GM12878 (cell line): ENCODE data around the gene ATP6V1C2. TPM values are rescaled to one million over a fixed set of nuclear protein-coding genes. Genes with fewer than 3 reads are reported as not detected.

Experiments
- ATAC-seq: fragments of 200-7000 bp; cut with Tn5 transposase; 3 replicates; pipeline ENCODE4 v1.9.1; 2020; ENCODE audit warnings: mild to moderate bottlenecking, moderate library complexity
- BruUV-seq: library from RNA; stranded (reverse); fragments of 400-500 nt; replicated peaks from 2 replicates; lab custom pipeline; 2021; lab: Mats Ljungman, UMichigan
- CTCF ChIA-PET: fragments of 300-600 bp; sonication (Branson Sonifier 250); formaldehyde crosslinking; extraction: SDS; loops from one replicate; lab custom pipeline; 2021; ENCODE audit warnings: inconsistent platforms; lab: Yijun Ruan, JAX
- POLR2A ChIA-PET: fragments of 350-600 bp; formaldehyde crosslinking; extraction: SDS; loops from one replicate; lab custom pipeline; 2021; ENCODE audit warnings: inconsistent platforms; lab: Charles Lee
- RAD21 ChIA-PET: fragments of 300-600 bp; sonication (Branson Sonifier 250); formaldehyde crosslinking; loops from one replicate; lab custom pipeline; 2023; ENCODE audit warnings: antibody characterized with exemption; ENCODE audit not compliant: unreplicated experiment; lab: Charles Lee
- SMC1A ChIA-PET: fragments of 300-600 bp; sonication (Branson Sonifier 250); formaldehyde crosslinking; loops from one replicate; lab custom pipeline; 2023; ENCODE audit not compliant: unreplicated experiment, uncharacterized antibody; lab: Charles Lee
- DNase-seq: peaks from one replicate; pipeline ENCODE4 v3.0.0-alpha.2; 2011; ENCODE audit warnings: low read depth, low spot score
- FAIRE-seq: peaks from 3 replicates; lab custom pipeline; 2011; peaks lifted over from hg19 to GRCh38; lab: Jason Lieb, UNC
- H2AFZ ChIP-seq: 2 replicates; pipeline ENCODE4 v1.6.0; 2011; ENCODE audit warnings: low read depth, low read length, control low read depth; ENCODE audit not compliant: control insufficient read depth
- H3K27ac ChIP-seq: 2 replicates; pipeline ENCODE4 v1.5.1; 2011; ENCODE audit warnings: control low read depth; ENCODE audit not compliant: control insufficient read depth, insufficient read depth
- H3K27me3 ChIP-seq, 2 experiments: replicated peaks in 1 of 2; 2 replicates each; pipeline versions ENCODE4 v1.6.0 to v1.6.1; 2011; ENCODE audit warnings: low read length in 1 of 2; ENCODE audit not compliant: control insufficient read depth in 2 of 2, insufficient read depth in 2 of 2
- H3K36me3 ChIP-seq, 2 experiments: 2 replicates each; pipeline ENCODE4 v1.5.1; 2011; ENCODE audit warnings: low read length in 1 of 2; ENCODE audit not compliant: control insufficient read depth in 2 of 2, insufficient read depth in 2 of 2
- H3K4me1 ChIP-seq: 2 replicates; pipeline ENCODE4 v1.6.1; 2011; ENCODE audit warnings: mild to moderate bottlenecking, low read length, moderate library complexity, mixed read lengths; ENCODE audit not compliant: control insufficient read depth, insufficient read depth
- H3K4me2 ChIP-seq: 2 replicates; pipeline ENCODE4 v1.6.0; 2011; ENCODE audit warnings: control low read depth; ENCODE audit not compliant: control insufficient read depth, insufficient read depth
- H3K4me3 ChIP-seq: fragments of 200-600 bp; sonication (generic); 2 replicates; pipeline ENCODE4 v1.5.1; 2016
- H3K79me2 ChIP-seq: 2 replicates; pipeline ENCODE4 v1.6.0; 2011; ENCODE audit warnings: low read length; ENCODE audit not compliant: control insufficient read depth, insufficient read depth
- H3K9ac ChIP-seq: 2 replicates; pipeline ENCODE4 v1.8.0; 2011; ENCODE audit warnings: low read length, control low read depth, mixed read lengths; ENCODE audit not compliant: control insufficient read depth, insufficient read depth
- H3K9me3 ChIP-seq: replicated peaks from 3 replicates; pipeline ENCODE4 v1.5.1; 2011; ENCODE audit warnings: mild to moderate bottlenecking, low read length; ENCODE audit not compliant: control insufficient read depth, insufficient read depth
- H4K20me1 ChIP-seq: 2 replicates; pipeline ENCODE4 v1.6.0; 2011; ENCODE audit not compliant: control insufficient read depth, insufficient read depth
- E2F4 ChIP-seq: IDR thresholded peaks from 2 replicates; pipeline ENCODE4 v1.6.1; 2012; ENCODE audit warnings: low read depth, low read length, improper control_type of control experiment
- FOS ChIP-seq: IDR thresholded peaks from 3 replicates; pipeline ENCODE4 v1.6.1; 2011; ENCODE audit warnings: borderline replicate concordance; ENCODE audit not compliant: insufficient read length; ENCODE audit errors: extremely low read depth
- HDAC2 ChIP-seq: fragments of 200-600 bp; sonication (generic); IDR thresholded peaks from 2 replicates; pipeline ENCODE4 v1.6.1; 2017
- HDAC6 ChIP-seq: fragments of 200-600 bp; sonication (generic); IDR thresholded peaks from one replicate; pipeline ENCODE4 v1.8.0; 2017; ENCODE audit warnings: antibody characterized with exemption; ENCODE audit not compliant: unreplicated experiment
- IRF3 ChIP-seq: fragments of 450-650 bp; IDR thresholded peaks from 2 replicates; pipeline ENCODE4 v1.6.1; 2014; ENCODE audit warnings: mild to moderate bottlenecking
- KDM1A ChIP-seq: fragments of 200-600 bp; sonication (generic); IDR thresholded peaks from 2 replicates; pipeline ENCODE4 v1.6.1; 2016; ENCODE audit warnings: borderline replicate concordance
- PML ChIP-seq: IDR thresholded peaks from 2 replicates; pipeline ENCODE4 v1.6.1; 2012; ENCODE audit warnings: low read length, inconsistent platforms
- POLR2AphosphoS5 ChIP-seq: IDR thresholded peaks from 2 replicates; pipeline ENCODE4 v1.6.1; 2011; ENCODE audit warnings: mild to moderate bottlenecking, low read length, inconsistent platforms
- PRDM15 ChIP-seq: fragments of 450-650 bp; formaldehyde crosslinking; IDR thresholded peaks from 2 replicates; pipeline ENCODE4 v1.4.0; 2020; ENCODE audit warnings: mild to moderate bottlenecking, moderate library complexity
- SKIL ChIP-seq: fragments of 450-650 bp; IDR thresholded peaks from 2 replicates; pipeline ENCODE4 v1.6.1; 2017; ENCODE audit warnings: mild to moderate bottlenecking, low read depth, inconsistent platforms; ENCODE audit not compliant: poor library complexity, severe bottlenecking
- TARDBP ChIP-seq: IDR thresholded peaks from 2 replicates; pipeline ENCODE4 v1.6.1; 2016; ENCODE audit warnings: borderline replicate concordance
- USF2 ChIP-seq: IDR thresholded peaks from 2 replicates; pipeline ENCODE4 v1.6.1; 2011; ENCODE audit warnings: low read depth, low read length, improper control_type of control experiment, borderline replicate concordance
- YBX1 ChIP-seq: fragments of 450-650 bp; IDR thresholded peaks from 2 replicates; pipeline ENCODE4 v1.6.1; 2016; ENCODE audit warnings: antibody characterized with exemption
- ZBTB33 ChIP-seq: fragments of 450-650 bp; IDR thresholded peaks from 2 replicates; pipeline ENCODE4 v1.6.1; 2017; ENCODE audit warnings: mild to moderate bottlenecking
- WGBS: methylation state at CpG from one replicate; pipeline ENCODE4 v1.1.6; 2016; ENCODE audit warnings: low lambda C conversion rate; ENCODE audit not compliant: insufficient replicate concordance, insufficient coverage; ENCODE audit errors: missing lambda C conversion rate; 5-methylcytosine and 5-hydroxymethylcytosine counted together
- in situ Hi-C: fragments of 300-500 bp; cut with MboI; formaldehyde crosslinking; loops from 9 replicates; pipeline ENCODE4 v1.14.3; 2018; ENCODE audit warnings: mixed read lengths
- intact Hi-C: fragments of 100-400 bp; cut with micrococcal nuclease; formaldehyde crosslinking; loops from one replicate; pipeline ENCODE4 v1.14.2; 2022; ENCODE audit not compliant: unreplicated experiment
- polyA plus RNA-seq, 11 experiments: library from polyadenylated mRNA; depleted of rRNA in 4 of 11; unstranded in 6 of 11; stranded (reverse) in 5 of 11; fragments of >200 nt; fragmentation: Nextera tagmentation in 4 of 11; fragmentation: Illumina TruSeq in 1 of 11; extraction: Ambion mirVana in 4 of 11; extraction: Trizol in 1 of 11; gene quantifications; 1 replicate in 1 of 11; 2 replicates in 10 of 11; pipeline versions ENCODE4 v1.2.1 to v1.2.3, GENCODE V29; 2011 to 2016; ENCODE audit warnings: inconsistent platforms in 2 of 11, missing spikeins in 2 of 11, low read depth in 1 of 11
- total RNA-seq, 4 experiments: library from RNA; depleted of rRNA in 3 of 4; stranded (reverse); fragments of >200 nt in 3 of 4; fragmentation: Illumina TruSeq in 1 of 4; extraction: Trizol in 1 of 4; gene quantifications; 2 replicates each; pipeline versions ENCODE4 v1.2.1 to v1.2.3, GENCODE V29; 2013 to 2021

Gene ATP6V1C2
- total and polyA plus RNA-seq, 10 of the 15 experiments (the other 5 are each of a cell fraction or from before 2014, with no cell fraction given): 0.04 to 1.5 (median 0.24) TPM; not detected in 1

GRCh38 chr2:10755621-10756020 is 34.2 kb downstream of the ATP6V1C2 start:
- no peak for FAIRE-seq
- 55% methylated on average over 7 of the region's 7 CpGs for WGBS
- ATAC-seq: no peak
- TF ChIP-seq TARDBP (no peak), FOS (no peak), POLR2AphosphoS5 (no peak), YBX1 (no peak), HDAC2 (no peak), PML (no peak), SKIL (no peak), E2F4 (no peak), KDM1A (no peak), HDAC6 (no peak), PRDM15 (CRISPR knock-in tag) (no peak), ZBTB33 (no peak), IRF3 (no peak), USF2 (no peak)

More at GRCh38 chr2:10755621-10756020, 34.2 kb downstream of the ATP6V1C2 start:
- intact Hi-C loops (no loop called here), in situ Hi-C loops (no loop called here)
- RAD21 ChIA-PET: no interaction called here
- CTCF ChIA-PET: no interaction called here
- no peak overlapping the region for H3K9ac ChIP-seq
- no peaks in the 10 kb centered on the region for H3K27me3 ChIP-seq
- no peak overlapping the region for H3K27ac ChIP-seq
- POLR2A ChIA-PET: interaction anchor here (1.0 kb wide), 1 partner anchor 20 kb away, joined by 3 read pairs; no protein-coding TSS in a partner anchor
- SMC1A ChIA-PET: no interaction called here
- no peak for DNase-seq
- H2AFZ ChIP-seq: no peak overlapping the region
- no peak overlapping the region for H3K4me2 ChIP-seq
- no peaks in the 10 kb centered on the region for H3K4me1 ChIP-seq
- H3K36me3 ChIP-seq: no peaks in the 10 kb centered on the region
- H3K79me2 ChIP-seq: no peaks in the 10 kb centered on the region
- no peaks in the 10 kb centered on the region for H4K20me1 ChIP-seq
- H3K9me3 ChIP-seq: no peaks in the 10 kb centered on the region
- no TSS peak for BruUV-seq
- H3K4me3 ChIP-seq: no peak overlapping the region
